Ovary (tissue), 9 donors: Measurements from ENCODE around the gene YJEFN3. TPM values are rescaled to one million over a fixed set of nuclear protein-coding genes. Genes with fewer than 3 reads are reported as not detected.
A peak's percentile ranks its signal among the peaks of the same experiment; 100 is the strongest.

Source experiments
- DNase-seq, 5 donors: peaks; one replicate each; pipeline ENCODE4 v3.0.0-alpha.2; 2019 to 2020
- H3K27ac ChIP-seq, 2 donors: fragments of 200-600 bp; one replicate each; pipeline versions ENCODE4 v1.5.1 to v1.8.0; 2019 to 2022
- H3K27me3 ChIP-seq: fragments of 200-600 bp; one replicate; pipeline ENCODE4 v1.8.0; 2022
- H3K36me3 ChIP-seq: fragments of 200-600 bp; sonication (generic); one replicate; pipeline ENCODE4 v1.5.1; 2019
- H3K4me1 ChIP-seq: one replicate; pipeline ENCODE4 v1.8.1; 2013; ENCODE audit warnings: mild to moderate bottlenecking, moderate library complexity; ENCODE audit not compliant: insufficient read depth
- H3K4me3 ChIP-seq: fragments of 200-600 bp; sonication (generic); one replicate; pipeline ENCODE4 v1.5.1; 2017
- H3K9me3 ChIP-seq, 2 donors: fragments of 200-600 bp in 1 of 2; sonication (generic) in 1 of 2; one replicate each; pipeline versions ENCODE4 v1.5.1 to v1.8.1; 2013 to 2019; ENCODE audit warnings: mild to moderate bottlenecking in 1 of 2, moderate library complexity in 1 of 2
- EP300 ChIP-seq: sonication (generic); formaldehyde crosslinking; IDR thresholded peaks from one replicate; pipeline ENCODE4 v1.6.1; 2017; ENCODE audit warnings: antibody characterized with exemption
- POLR2A ChIP-seq: fragments of 450-650 bp; IDR thresholded peaks from one replicate; pipeline ENCODE4 v1.6.1; 2017; ENCODE audit warnings: antibody characterized with exemption, mild to moderate bottlenecking, moderate library complexity
- WGBS, 3 donors: extraction: QIAGEN DNeasy Blood & Tissue Kit in 1 of 3; methylation state at CpG; one replicate each; pipeline versions ENCODE4 v1.1.5 to v1.1.7; 2013 to 2017; 5-methylcytosine and 5-hydroxymethylcytosine counted together
- intact Hi-C, 4 donors: fragments of 100-400 bp; cut with DNase I; formaldehyde crosslinking; loops; one replicate each; pipeline versions ENCODE4 v1.11.0 to v1.15.1; 2022 to 2023
- polyA plus RNA-seq, 2 donors: library from polyadenylated mRNA; stranded (reverse); fragments of 200-250 nt in 1 of 2; fragments of 350-450 nt in 1 of 2; fragmentation: Illumina TruSeq in 1 of 2; extraction: RNeasy Lipid Tissue Mini Kit (QIAGEN cat#74804) in 1 of 2; gene quantifications; one replicate each; pipeline ENCODE4 v1.2.3, GENCODE V29; 2013 to 2014
- total RNA-seq, 7 donors: library from RNA; depleted of rRNA in 2 of 7; stranded (reverse); fragments of >200 nt in 2 of 7; fragmentation: NEBNext Ultra II Directional in 3 of 7; extraction: Animal tissue kit (Norgen Biotek cat#: 25700) in 3 of 7; gene quantifications; one replicate each; pipeline versions ENCODE4 v1.1.0 to v1.2.4, GENCODE V29; 2016 to 2023
- TF ChIP-seq, protein P1 (sequence below), 3 donors: fragments of 450-650 bp in 2 of 3; fragments of 200-600 bp in 1 of 3; IDR thresholded peaks; one replicate each; pipeline versions ENCODE4 v1.5.1 to v1.8.0; 2016 to 2022; ENCODE audit warnings: antibody characterized with exemption in 3 of 3, mild to moderate bottlenecking in 1 of 3
- donor health status: DM: no; HTN: no; CAD: no; lungs with moderate emphysema.
- donor health status: DM: no; HTN: no; CAD: no.
- donor health status: Bipolar disorder and iron deficiency.
- donor health status: DM: yes; HTN: yes; CAD: no.
- donor health status: DM: no; HTN: no; CAD: no.
- donor health status: DM: yes; HTN: yes; CAD: no.

Gene YJEFN3
- total and polyA plus RNA-seq, 9 donors: 2.0 to 5.0 (median 2.9) TPM

DNA sequence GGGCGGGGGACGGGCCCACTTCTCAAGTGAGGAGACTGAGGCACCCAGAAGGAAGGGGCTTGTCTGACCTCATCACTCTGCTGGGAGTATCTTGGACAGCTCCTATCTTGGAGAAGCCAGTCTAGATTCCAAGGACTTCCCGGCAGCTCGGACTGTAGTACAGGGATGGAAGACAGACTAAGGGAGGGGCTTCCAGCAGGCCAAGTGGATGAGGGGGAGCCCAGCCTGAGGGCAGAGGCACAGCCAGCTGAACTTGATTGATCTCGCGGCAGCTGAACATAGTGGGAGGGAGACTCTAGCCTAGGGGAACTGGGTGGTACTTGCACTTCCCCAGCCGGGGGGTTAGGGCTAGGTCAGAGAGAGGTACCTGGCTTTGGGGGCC lies 10.1 kb downstream of the YJEFN3 start:
- no peak overlapping the region for H3K27ac ChIP-seq
- H3K4me3 ChIP-seq: no peak overlapping the region
- H3K36me3 ChIP-seq: no peaks in the 10 kb centered on the region
- no peak for TF ChIP-seq POLR2A
- TF ChIP-seq, protein P1, sequence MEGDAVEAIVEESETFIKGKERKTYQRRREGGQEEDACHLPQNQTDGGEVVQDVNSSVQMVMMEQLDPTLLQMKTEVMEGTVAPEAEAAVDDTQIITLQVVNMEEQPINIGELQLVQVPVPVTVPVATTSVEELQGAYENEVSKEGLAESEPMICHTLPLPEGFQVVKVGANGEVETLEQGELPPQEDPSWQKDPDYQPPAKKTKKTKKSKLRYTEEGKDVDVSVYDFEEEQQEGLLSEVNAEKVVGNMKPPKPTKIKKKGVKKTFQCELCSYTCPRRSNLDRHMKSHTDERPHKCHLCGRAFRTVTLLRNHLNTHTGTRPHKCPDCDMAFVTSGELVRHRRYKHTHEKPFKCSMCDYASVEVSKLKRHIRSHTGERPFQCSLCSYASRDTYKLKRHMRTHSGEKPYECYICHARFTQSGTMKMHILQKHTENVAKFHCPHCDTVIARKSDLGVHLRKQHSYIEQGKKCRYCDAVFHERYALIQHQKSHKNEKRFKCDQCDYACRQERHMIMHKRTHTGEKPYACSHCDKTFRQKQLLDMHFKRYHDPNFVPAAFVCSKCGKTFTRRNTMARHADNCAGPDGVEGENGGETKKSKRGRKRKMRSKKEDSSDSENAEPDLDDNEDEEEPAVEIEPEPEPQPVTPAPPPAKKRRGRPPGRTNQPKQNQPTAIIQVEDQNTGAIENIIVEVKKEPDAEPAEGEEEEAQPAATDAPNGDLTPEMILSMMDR (IDR thresholded peaks at IDR 0.05): no peak
- no peak for TF ChIP-seq EP300
- intact Hi-C loops: no loop called here
- H3K27me3 ChIP-seq: no peaks in the 10 kb centered on the region
- no peak for DNase-seq
- no peaks in the 10 kb centered on the region for H3K9me3 ChIP-seq
- 9 to 12% (median 9%) methylated on average over 7 of the region's 7 CpGs for WGBS, 3 donors
- peaks cover 14% of the 10 kb centered on the region for H3K4me1 ChIP-seq

DNA sequence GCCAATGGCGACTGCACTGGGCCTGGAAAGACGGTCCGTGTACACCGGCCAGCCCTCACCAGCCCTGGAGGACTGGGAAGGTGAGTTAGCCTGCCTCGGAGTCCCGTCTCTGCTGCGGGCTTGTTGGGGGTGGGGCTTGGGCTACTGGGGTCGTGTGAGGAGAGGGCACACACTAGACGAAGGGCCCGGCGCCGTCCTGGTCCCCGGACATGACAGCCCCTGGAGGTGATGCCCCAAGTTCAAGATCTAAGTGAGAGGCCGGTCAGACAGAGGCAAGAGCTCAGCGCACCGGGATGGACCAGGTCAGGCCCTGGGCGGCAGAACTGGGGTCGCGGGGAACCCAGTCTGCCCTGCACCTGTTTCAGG lies 11.0 kb downstream of the YJEFN3 start:
- intact Hi-C loops: no loop called here
- DNase-seq: no peak
- Histone ChIP-seq H3K4me1 (peaks cover 14% of the 10 kb centered on the region), H3K4me3 (no peak overlapping the region), H3K27ac (no peak overlapping the region), H3K27me3 (no peaks in the 10 kb centered on the region), H3K36me3 (no peaks in the 10 kb centered on the region), H3K9me3 (no peaks in the 10 kb centered on the region)
- WGBS, 3 donors: 57 to 66% (median 58%) methylated on average over 14 to 19 of the region's 19 CpGs
- TF ChIP-seq, protein P1 (IDR thresholded peaks at IDR 0.05): no peak
- TF ChIP-seq EP300: no peak
- TF ChIP-seq POLR2A: no peak

DNA sequence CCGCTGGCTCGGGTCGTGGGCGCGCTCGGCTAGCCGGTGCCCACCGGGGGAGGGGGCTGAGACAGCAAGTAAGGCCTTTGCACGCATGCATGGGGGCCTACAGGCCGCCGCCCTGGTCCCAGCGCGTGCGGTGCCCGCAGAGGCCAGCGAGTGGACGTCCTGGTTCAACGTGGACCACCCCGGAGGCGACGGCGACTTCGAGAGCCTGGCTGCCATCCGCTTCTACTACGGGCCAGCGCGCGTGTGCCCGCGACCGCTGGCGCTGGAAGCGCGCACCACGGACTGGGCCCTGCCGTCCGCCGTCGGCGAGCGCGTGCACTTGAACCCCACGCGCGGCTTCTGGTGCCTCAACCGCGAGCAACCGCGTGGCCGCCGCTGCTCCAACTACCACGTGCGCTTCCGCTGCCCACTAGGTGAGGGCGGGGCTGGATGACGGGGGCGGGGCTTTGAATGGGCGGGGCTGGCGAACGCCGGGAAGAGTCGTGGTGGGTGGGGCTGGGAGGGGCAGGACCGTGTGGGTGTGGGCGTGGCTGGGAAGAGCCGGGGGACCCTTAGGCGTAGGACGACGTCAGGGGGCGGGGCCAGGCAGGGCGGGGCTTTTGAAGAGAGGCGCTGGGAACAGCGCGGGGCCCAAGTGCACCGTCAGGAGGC lies 11.5 kb downstream of the YJEFN3 start:
- Histone ChIP-seq H3K27me3 (no peaks in the 10 kb centered on the region), H3K4me1 (peaks cover 14% of the 10 kb centered on the region), H3K36me3 (no peaks in the 10 kb centered on the region), H3K27ac (no peak overlapping the region), H3K4me3 (no peak overlapping the region), H3K9me3 (no peaks in the 10 kb centered on the region)
- TF ChIP-seq, protein P1 (IDR thresholded peaks at IDR 0.05): no peak
- TF ChIP-seq POLR2A (no peak), EP300 (no peak)
- WGBS, 3 donors: 16 to 17% (median 17%) methylated on average over 39 to 74 of the region's 74 CpGs
- intact Hi-C loops: no loop called here
- peak; percentile 60 to 80 (median 76) for DNase-seq

DNA sequence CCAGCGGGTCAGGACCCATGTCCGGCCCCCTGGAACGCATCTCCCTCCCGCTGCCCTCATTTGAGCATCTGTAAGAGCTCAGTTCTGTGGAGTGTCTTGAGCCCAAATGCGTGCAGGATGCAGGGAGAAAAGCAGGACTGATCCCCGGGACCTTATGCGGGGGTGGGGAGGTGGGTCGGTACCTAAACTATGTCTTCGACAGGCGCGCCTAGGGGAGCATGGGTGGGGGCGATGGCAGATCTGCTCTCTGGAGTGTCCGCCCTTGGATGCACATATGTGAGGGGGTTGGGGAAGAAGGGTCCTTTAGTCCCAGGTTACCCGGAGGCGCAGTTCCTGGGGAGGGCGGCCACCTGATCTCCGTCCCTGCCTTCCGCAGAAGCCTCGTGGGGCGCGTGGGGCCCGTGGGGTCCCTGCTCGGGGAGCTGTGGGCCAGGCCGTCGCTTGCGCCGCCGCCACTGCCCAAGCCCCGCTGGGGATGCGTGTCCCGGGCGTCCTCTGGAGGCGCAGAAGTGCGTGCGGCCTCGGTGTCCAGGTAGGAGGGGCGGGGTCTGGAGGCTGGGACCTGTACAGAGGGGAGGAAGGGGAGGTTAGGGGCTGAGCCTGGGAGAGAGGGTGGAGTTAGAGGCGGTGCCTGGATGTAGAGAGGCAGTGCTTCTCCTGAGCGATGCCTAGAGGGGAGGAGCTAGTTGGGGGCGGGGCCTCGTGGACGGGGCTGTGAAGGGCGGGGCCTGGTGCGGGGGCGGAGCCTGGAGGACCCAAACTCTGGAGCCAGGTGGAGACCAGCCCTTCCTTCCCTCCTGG lies 12.2 kb downstream of the YJEFN3 start:
- H3K4me3 ChIP-seq: no peak overlapping the region
- intact Hi-C loops: no loop called here
- peak in 4 of 5 donors; percentile 51 to 70 (median 62) for DNase-seq
- peaks cover 14% of the 10 kb centered on the region for H3K4me1 ChIP-seq
- no peaks in the 10 kb centered on the region for H3K27me3 ChIP-seq
- WGBS, 3 donors: 2 to 4% (median 3%) methylated on average over 41 to 45 of the region's 45 CpGs
- H3K36me3 ChIP-seq: no peaks in the 10 kb centered on the region
- H3K27ac ChIP-seq: no peak overlapping the region
- no peak for TF ChIP-seq POLR2A
- TF ChIP-seq, protein P1 (IDR thresholded peaks at IDR 0.05): no peak
- no peak for TF ChIP-seq EP300
- no peaks in the 10 kb centered on the region for H3K9me3 ChIP-seq
